Neuronal stem cell (in vitro differentiated cells): ENCODE results near the gene TNN.
A peak's percentile ranks its signal among the peaks of the same experiment; 100 is the strongest.

ENCODE experiments used
- DNase-seq: peaks from one replicate; pipeline ENCODE4 v3.0.0-alpha.2; 2013; ENCODE audit warnings: low spot score
- H2AFZ ChIP-seq: one replicate; pipeline ENCODE4 v1.6.1; 2013; ENCODE audit warnings: mild to moderate bottlenecking, low read length, inconsistent platforms
- H2AK5ac ChIP-seq: 2 replicates; pipeline ENCODE4 v1.6.1; 2013; ENCODE audit warnings: low read depth, mild to moderate bottlenecking, inconsistent platforms, low read length, moderate library complexity, mixed read lengths
- H2BK120ac ChIP-seq: 2 replicates; pipeline ENCODE4 v1.6.1; 2013; ENCODE audit warnings: low read depth, mild to moderate bottlenecking, inconsistent platforms, low read length, moderate library complexity, mixed read lengths
- H2BK12ac ChIP-seq: one replicate; pipeline ENCODE4 v1.6.1; 2013; ENCODE audit warnings: low read length, inconsistent platforms
- H2BK15ac ChIP-seq: 2 replicates; pipeline ENCODE4 v1.6.1; 2013; ENCODE audit warnings: mild to moderate bottlenecking, low read length, inconsistent platforms, mixed read lengths
- H2BK5ac ChIP-seq: one replicate; pipeline ENCODE4 v1.6.1; 2013; ENCODE audit warnings: inconsistent platforms, mild to moderate bottlenecking, low read length, moderate library complexity
- H3K14ac ChIP-seq: one replicate; pipeline ENCODE4 v1.6.1; 2013; ENCODE audit warnings: low read length, inconsistent platforms
- H3K18ac ChIP-seq: 2 replicates; pipeline ENCODE4 v1.6.1; 2013; ENCODE audit warnings: low read length, inconsistent platforms
- H3K23ac ChIP-seq: 2 replicates; pipeline ENCODE4 v1.6.1; 2013; ENCODE audit warnings: low read depth, mild to moderate bottlenecking, mixed read lengths, low read length, inconsistent platforms; ENCODE audit not compliant: poor library complexity
- H3K27ac ChIP-seq: replicated peaks from 3 replicates; pipeline ENCODE4 v1.5.1; 2013; ENCODE audit warnings: low read length, inconsistent platforms
- H3K27me3 ChIP-seq, 3 experiments: 2 replicates each; pipeline ENCODE4 v1.6.1; 2013; ENCODE audit warnings: low read length in 3 of 3, mild to moderate bottlenecking in 2 of 3, inconsistent platforms in 1 of 3, low read depth in 1 of 3, mixed read lengths in 1 of 3, moderate library complexity in 1 of 3; ENCODE audit not compliant: control insufficient read depth in 3 of 3, insufficient read depth in 3 of 3
- H3K36me3 ChIP-seq, 2 donors: replicated peaks in 1 of 2; 2 replicates each; pipeline ENCODE4 v1.6.1; 2013; ENCODE audit warnings: low read length in 2 of 2; ENCODE audit not compliant: control insufficient read depth in 2 of 2, insufficient read depth in 2 of 2
- H3K4ac ChIP-seq: 2 replicates; pipeline ENCODE4 v1.6.1; 2013; ENCODE audit warnings: inconsistent platforms, mild to moderate bottlenecking, low read length, moderate library complexity
- H3K4me1 ChIP-seq, 2 donors: 1 replicate in 1 of 2; 2 replicates in 1 of 2; pipeline ENCODE4 v1.6.1; 2013; ENCODE audit warnings: low read length in 2 of 2, low read depth in 1 of 2; ENCODE audit not compliant: control insufficient read depth in 2 of 2, insufficient read depth in 1 of 2
- H3K4me2 ChIP-seq: one replicate; pipeline ENCODE4 v1.6.1; 2013; ENCODE audit warnings: mild to moderate bottlenecking, low read length, inconsistent platforms; ENCODE audit not compliant: insufficient read depth, poor library complexity, severe bottlenecking
- H3K4me3 ChIP-seq, 2 donors: 2 replicates each; pipeline ENCODE4 v1.5.1; 2013; ENCODE audit warnings: low read length in 2 of 2, mild to moderate bottlenecking in 2 of 2, inconsistent platforms in 1 of 2, moderate library complexity in 1 of 2
- H3K79me1 ChIP-seq: one replicate; pipeline ENCODE4 v1.6.1; 2013; ENCODE audit warnings: low read depth, mild to moderate bottlenecking, inconsistent platforms, low read length, moderate library complexity
- H3K9ac ChIP-seq: one replicate; pipeline ENCODE4 v1.6.1; 2013; ENCODE audit warnings: mild to moderate bottlenecking, low read depth, low read length, inconsistent platforms; ENCODE audit not compliant: poor library complexity
- H3K9me3 ChIP-seq, 2 donors: replicated peaks in 1 of 2; 2 replicates each; pipeline versions ENCODE3 to v1.6.1; 2013; ENCODE audit warnings: low read length in 2 of 2, mild to moderate bottlenecking in 2 of 2, inconsistent platforms in 1 of 2, low read depth in 1 of 2, mixed read lengths in 1 of 2, moderate library complexity in 1 of 2; ENCODE audit not compliant: control insufficient read depth in 2 of 2, insufficient read depth in 1 of 2
- H4K8ac ChIP-seq: one replicate; pipeline ENCODE4 v1.6.1; 2013; ENCODE audit warnings: low read depth, mild to moderate bottlenecking, inconsistent platforms, low read length, moderate library complexity
- H4K91ac ChIP-seq: one replicate; pipeline ENCODE4 v1.6.1; 2013; ENCODE audit warnings: low read length, low read depth, mild to moderate bottlenecking, inconsistent platforms; ENCODE audit not compliant: poor library complexity
- WGBS, 2 donors: extraction: QIAGEN DNeasy Blood & Tissue Kit; methylation state at CpG; one replicate each; pipeline ENCODE4 v1.1.7; 2013; ENCODE audit warnings: missing lambda C conversion rate in 2 of 2, mixed read lengths in 1 of 2; ENCODE audit not compliant: insufficient read length in 2 of 2, insufficient replicate concordance in 1 of 2; ENCODE audit errors: extremely low coverage in 2 of 2; 5-methylcytosine and 5-hydroxymethylcytosine counted together

TNN gene

DNA sequence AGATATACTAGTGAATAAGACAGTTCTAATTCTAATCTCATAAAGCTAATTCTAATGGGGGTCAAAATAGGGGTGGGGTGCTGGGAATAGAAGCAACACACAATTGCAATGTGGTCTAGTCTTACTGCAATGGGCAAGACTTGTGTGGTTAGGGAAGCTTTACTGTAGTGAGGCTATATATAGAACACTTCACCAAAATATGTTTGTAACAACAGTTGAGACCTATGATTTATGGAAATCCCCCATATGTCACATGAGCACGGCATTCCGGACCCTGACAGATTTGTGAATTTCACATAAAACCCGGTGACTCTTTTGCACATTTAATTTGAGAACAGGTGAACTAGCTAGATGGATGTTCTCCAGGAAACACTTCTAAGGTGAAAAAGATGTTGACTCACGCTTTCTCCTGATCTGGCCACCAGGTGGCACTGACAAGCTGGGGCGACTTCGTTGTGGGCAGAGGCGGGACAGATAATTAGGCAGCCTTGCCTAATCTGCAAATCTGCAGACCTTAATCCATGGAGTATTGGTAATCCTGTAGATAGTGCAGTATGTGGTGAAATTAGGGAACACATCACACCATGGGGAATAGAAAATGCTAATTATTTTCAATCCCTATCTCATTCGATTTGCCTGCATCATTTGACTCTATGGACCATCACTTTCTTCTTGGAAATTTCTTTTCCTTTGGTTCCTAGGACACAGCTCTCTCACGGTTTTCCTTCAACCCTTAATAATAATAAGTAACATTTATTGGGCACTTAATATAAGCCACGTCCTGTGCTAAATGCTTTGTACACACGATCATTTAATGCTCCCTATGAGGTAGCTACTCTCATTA, 87.2 kb downstream of the TNN start:
- no peak overlapping the region for H2AFZ ChIP-seq
- H3K4me3 ChIP-seq: no peak overlapping the region
- no peak overlapping the region for H2BK120ac ChIP-seq
- WGBS, 2 donors: no CpG with 5 or more reads among the region's 11 CpGs
- H3K79me1 ChIP-seq: no peaks in the 10 kb centered on the region
- H2BK5ac ChIP-seq: no peak overlapping the region
- no peak overlapping the region for H3K14ac ChIP-seq
- no peak overlapping the region for H3K4ac ChIP-seq
- no peak overlapping the region for H2BK12ac ChIP-seq
- peaks cover 4 to 8% of the 10 kb centered on the region in 2 donors for H3K4me1 ChIP-seq
- H3K23ac ChIP-seq: no peak overlapping the region
- H3K18ac ChIP-seq: no peak overlapping the region
- H3K9me3 ChIP-seq: no peaks in the 10 kb centered on the region
- no peak overlapping the region for H4K91ac ChIP-seq
- no peaks in the 10 kb centered on the region for H3K36me3 ChIP-seq
- H2AK5ac ChIP-seq: no peak overlapping the region
- H3K27ac ChIP-seq: no peak overlapping the region
- H4K8ac ChIP-seq: no peak overlapping the region
- H3K9ac ChIP-seq: no peak overlapping the region
- no peak overlapping the region for H3K4me2 ChIP-seq
- H3K27me3 ChIP-seq: peaks cover 0 to 22% (median 0%) of the 10 kb centered on the region in 3 experiments
- DNase-seq: peak; percentile 58
- no peak overlapping the region for H2BK15ac ChIP-seq

DNA sequence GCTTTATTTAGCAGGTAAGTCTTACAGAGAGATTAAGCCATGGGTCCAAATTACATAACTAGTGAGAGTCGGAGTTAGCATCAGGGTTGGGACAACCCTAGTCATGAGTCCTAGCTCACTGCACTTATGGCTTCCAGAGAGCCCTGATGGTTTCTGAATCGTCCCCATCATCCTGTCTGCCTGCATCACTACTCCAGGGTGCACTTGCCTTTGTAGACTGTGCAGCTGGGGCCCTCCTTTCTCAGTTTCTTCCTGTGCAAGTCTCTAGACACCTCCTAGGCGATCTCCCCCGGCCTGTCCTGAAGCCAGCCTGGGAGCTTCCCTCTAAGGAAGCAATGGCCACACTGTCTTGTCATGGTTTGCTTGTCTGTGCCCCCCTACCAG, 87.8 kb downstream of the TNN start:
- peaks cover 0 to 20% (median 0%) of the 10 kb centered on the region in 3 experiments for H3K27me3 ChIP-seq
- H2BK12ac ChIP-seq: no peak overlapping the region
- no peak overlapping the region for H3K23ac ChIP-seq
- no peak overlapping the region for H2AK5ac ChIP-seq
- no peak overlapping the region for H3K27ac ChIP-seq
- H3K4me1 ChIP-seq: peaks cover 4 to 8% of the 10 kb centered on the region in 2 donors
- H3K14ac ChIP-seq: no peak overlapping the region
- no peak overlapping the region for H2BK120ac ChIP-seq
- H3K9me3 ChIP-seq: no peaks in the 10 kb centered on the region
- DNase-seq: no peak
- no peaks in the 10 kb centered on the region for H3K36me3 ChIP-seq
- H3K4ac ChIP-seq: no peak overlapping the region
- H4K91ac ChIP-seq: no peak overlapping the region
- H3K18ac ChIP-seq: no peak overlapping the region
- H3K79me1 ChIP-seq: no peaks in the 10 kb centered on the region
- H2AFZ ChIP-seq: no peak overlapping the region
- H2BK5ac ChIP-seq: no peak overlapping the region
- no peak overlapping the region for H3K4me3 ChIP-seq
- no CpG with 5 or more reads among the region's 4 CpGs for WGBS, 2 donors
- no peak overlapping the region for H3K9ac ChIP-seq
- H3K4me2 ChIP-seq: no peak overlapping the region
- H4K8ac ChIP-seq: no peak overlapping the region
- no peak overlapping the region for H2BK15ac ChIP-seq

GRCh38 chr1:175155936-175156335, 88.3 kb downstream of the TNN start:
- Histone ChIP-seq H3K4me1 (peaks cover 4 to 8% of the 10 kb centered on the region in 2 donors), H2AFZ (no peak overlapping the region), H2BK15ac (no peak overlapping the region), H3K4ac (no peak overlapping the region), H3K9me3 (no peaks in the 10 kb centered on the region), H2BK120ac (no peak overlapping the region), H3K4me2 (no peak overlapping the region), H3K14ac (no peak overlapping the region), H3K27ac (no peak overlapping the region), H3K79me1 (no peaks in the 10 kb centered on the region), H3K36me3 (no peaks in the 10 kb centered on the region), H4K8ac (no peak overlapping the region), H4K91ac (no peak overlapping the region), H3K9ac (no peak overlapping the region), H2BK5ac (no peak overlapping the region), H3K18ac (no peak overlapping the region), H3K27me3 (peaks cover 0 to 15% (median 0%) of the 10 kb centered on the region in 3 experiments), H3K23ac (no peak overlapping the region), H2BK12ac (no peak overlapping the region), H3K4me3 (no peak overlapping the region), H2AK5ac (no peak overlapping the region)
- DNase-seq: no peak
- WGBS, 2 donors: no CpG with 5 or more reads among the region's 5 CpGs

DNA sequence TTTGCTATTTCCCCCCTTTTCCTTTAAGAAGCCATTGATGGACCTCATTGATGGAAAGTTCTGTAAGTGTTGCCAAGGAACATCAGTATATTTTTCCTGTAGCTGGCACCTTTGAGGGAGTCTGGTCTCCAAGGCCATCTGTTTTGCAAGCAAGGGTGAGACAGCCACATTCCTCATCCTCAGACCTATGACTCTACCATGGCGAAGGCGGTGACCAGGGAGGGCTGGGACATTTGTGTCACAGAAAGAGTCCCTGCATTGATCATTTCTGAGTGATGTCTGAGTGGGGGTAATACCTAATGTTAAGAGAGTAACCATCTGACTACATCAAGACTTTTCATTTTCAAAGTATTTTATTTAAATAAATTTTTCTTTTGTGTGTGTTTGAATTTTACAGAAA, 89.6 kb downstream of the TNN start:
- Histone ChIP-seq H3K27me3 (peaks cover 0 to 7% (median 0%) of the 10 kb centered on the region in 3 experiments), H2AK5ac (no peak overlapping the region), H3K23ac (no peak overlapping the region), H2BK15ac (no peak overlapping the region), H3K27ac (no peak overlapping the region), H3K4me3 (no peak overlapping the region), H3K4me1 (peaks cover 4 to 8% of the 10 kb centered on the region in 2 donors), H3K4me2 (no peak overlapping the region), H3K9ac (no peak overlapping the region), H2AFZ (no peak overlapping the region), H3K9me3 (no peaks in the 10 kb centered on the region), H4K8ac (no peak overlapping the region), H2BK5ac (no peak overlapping the region), H2BK12ac (no peak overlapping the region), H3K36me3 (no peaks in the 10 kb centered on the region), H3K79me1 (no peaks in the 10 kb centered on the region), H3K4ac (no peak overlapping the region), H3K18ac (no peak overlapping the region), H2BK120ac (no peak overlapping the region), H4K91ac (no peak overlapping the region), H3K14ac (no peak overlapping the region)
- no CpG with 5 or more reads among the region's 2 CpGs for WGBS, 2 donors
- no peak for DNase-seq
